HepG2 (cell line): ENCODE measurements around the gene BCL2L2. TPM values are rescaled to one million over a fixed set of nuclear protein-coding genes. Genes with fewer than 3 reads are reported as not detected.

ENCODE experiments used
- FOXP1 ChIP-seq, 2 experiments: fragments of 450-650 bp in 1 of 2; IDR thresholded peaks; 2 replicates each; pipeline ENCODE4 v1.6.1; 2017 to 2018; ENCODE audit warnings: antibody characterized with exemption in 1 of 2
- GZF1 ChIP-seq: sonication (generic); formaldehyde crosslinking; IDR thresholded peaks from 2 replicates; pipeline ENCODE4 v1.5.1; 2020; ENCODE audit warnings: mild to moderate bottlenecking, missing genetic modification reagents
- MXI1 ChIP-seq: IDR thresholded peaks from 3 replicates; pipeline ENCODE4 v1.6.1; 2012; ENCODE audit warnings: low read depth, low read length, inconsistent platforms, borderline replicate concordance
- NFE2L2 ChIP-seq: fragments of 150-350 bp; IDR thresholded peaks from 2 replicates; pipeline ENCODE4 v1.6.1; 2014; ENCODE audit warnings: low read length
- PLRG1 ChIP-seq: fragments of 450-650 bp; conservative IDR thresholded peaks from 2 replicates; pipeline ENCODE4 v1.6.1; 2016
- POGZ ChIP-seq: sonication (generic); formaldehyde crosslinking; IDR thresholded peaks from 2 replicates; pipeline ENCODE4 v1.4.0; 2020; ENCODE audit warnings: mild to moderate bottlenecking, missing genetic modification reagents
- ZBTB21 ChIP-seq: sonication (generic); formaldehyde crosslinking; IDR thresholded peaks from 2 replicates; pipeline ENCODE4 v1.4.0; 2020; ENCODE audit warnings: missing genetic modification reagents
- ZNF160 ChIP-seq: sonication (generic); formaldehyde crosslinking; IDR thresholded peaks from 2 replicates; pipeline ENCODE4 v1.8.0; 2022; ENCODE audit warnings: mild to moderate bottlenecking, inconsistent platforms, missing genetic modification reagents
- ZNF275 ChIP-seq: sonication (generic); formaldehyde crosslinking; IDR thresholded peaks from 2 replicates; pipeline ENCODE4 v1.8.0; 2022; ENCODE audit warnings: missing genetic modification reagents, mild to moderate bottlenecking, inconsistent platforms, borderline replicate concordance
- ZNF574 ChIP-seq: sonication (generic); formaldehyde crosslinking; IDR thresholded peaks from 2 replicates; pipeline ENCODE4 v1.4.0; 2020; ENCODE audit warnings: missing genetic modification reagents
- ZNF878 ChIP-seq: sonication (generic); formaldehyde crosslinking; IDR thresholded peaks from 2 replicates; pipeline ENCODE4 v1.8.1; 2023; ENCODE audit warnings: mild to moderate bottlenecking, missing genetic modification reagents, moderate library complexity
- polyA plus RNA-seq, 8 experiments: library from polyadenylated mRNA; depleted of rRNA in 3 of 8; stranded (reverse) in 7 of 8; unstranded in 1 of 8; fragments of >200 nt; fragmentation: Illumina TruSeq in 4 of 8; extraction: Trizol in 4 of 8; gene quantifications; 2 replicates each; pipeline versions ENCODE4 v1.2.1 to v1.2.3, GENCODE V29; 2011 to 2016; ENCODE audit warnings: low read depth in 4 of 8, missing spikeins in 1 of 8, mixed read lengths in 1 of 8; ENCODE audit not compliant: insufficient read depth in 1 of 8
- total RNA-seq, 5 experiments: library from RNA; depleted of rRNA; stranded (reverse); fragments of >200 nt; fragmentation: Illumina TruSeq; extraction: Trizol; gene quantifications; 2 replicates each; pipeline ENCODE4 v1.2.3, GENCODE V29; 2016; ENCODE audit warnings: low read depth in 1 of 5
- TF ChIP-seq, protein P1 (sequence below): sonication (generic); formaldehyde crosslinking; IDR thresholded peaks from 2 replicates; pipeline ENCODE4 v1.4.0; 2020; ENCODE audit warnings: missing genetic modification reagents
- TF ChIP-seq, protein P2 (sequence below): sonication (generic); formaldehyde crosslinking; IDR thresholded peaks from 2 replicates; pipeline ENCODE4 v1.4.0; 2020; ENCODE audit warnings: mild to moderate bottlenecking, missing genetic modification reagents
- TF ChIP-seq, protein P3 (sequence below): sonication (generic); formaldehyde crosslinking; IDR thresholded peaks from 2 replicates; pipeline ENCODE4 v1.4.0; 2020; ENCODE audit warnings: mild to moderate bottlenecking, missing genetic modification reagents, borderline replicate concordance

The BCL2L2 gene
- total and polyA plus RNA-seq, 2 of the 13 experiments (the other 11 are each of a cell fraction or from before 2014, with no cell fraction given) = 28.1 to 49.8 TPM

- TF ChIP-seq, protein P1, sequence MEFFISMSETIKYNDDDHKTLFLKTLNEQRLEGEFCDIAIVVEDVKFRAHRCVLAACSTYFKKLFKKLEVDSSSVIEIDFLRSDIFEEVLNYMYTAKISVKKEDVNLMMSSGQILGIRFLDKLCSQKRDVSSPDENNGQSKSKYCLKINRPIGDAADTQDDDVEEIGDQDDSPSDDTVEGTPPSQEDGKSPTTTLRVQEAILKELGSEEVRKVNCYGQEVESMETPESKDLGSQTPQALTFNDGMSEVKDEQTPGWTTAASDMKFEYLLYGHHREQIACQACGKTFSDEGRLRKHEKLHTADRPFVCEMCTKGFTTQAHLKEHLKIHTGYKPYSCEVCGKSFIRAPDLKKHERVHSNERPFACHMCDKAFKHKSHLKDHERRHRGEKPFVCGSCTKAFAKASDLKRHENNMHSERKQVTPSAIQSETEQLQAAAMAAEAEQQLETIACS (CRISPR knock-in tag) = no peak
- TF ChIP-seq ZNF878 (CRISPR knock-in tag) = no peak
- no peak for TF ChIP-seq PLRG1
- TF ChIP-seq ZNF160 (CRISPR knock-in tag) = no peak
- no peak for TF ChIP-seq ZNF574 (CRISPR knock-in tag)
- no peak for TF ChIP-seq FOXP1 (IDR thresholded peaks at IDR 0.05)
- no peak for TF ChIP-seq FOXP1 (CRISPR knock-in tag; IDR thresholded peaks at IDR 0.05)
- TF ChIP-seq ZNF275 (CRISPR knock-in tag) = no peak
- no peak for TF ChIP-seq POGZ (CRISPR knock-in tag)
- TF ChIP-seq, protein P2, sequence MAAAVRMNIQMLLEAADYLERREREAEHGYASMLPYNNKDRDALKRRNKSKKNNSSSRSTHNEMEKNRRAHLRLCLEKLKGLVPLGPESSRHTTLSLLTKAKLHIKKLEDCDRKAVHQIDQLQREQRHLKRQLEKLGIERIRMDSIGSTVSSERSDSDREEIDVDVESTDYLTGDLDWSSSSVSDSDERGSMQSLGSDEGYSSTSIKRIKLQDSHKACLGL (CRISPR knock-in tag) = 0 out of 2 replicates have a peak, but pooled peaks have one; percentile 24
- no peak for TF ChIP-seq GZF1 (CRISPR knock-in tag)
- no peak for TF ChIP-seq ZBTB21 (CRISPR knock-in tag)
- TF ChIP-seq NFE2L2 = no peak
- TF ChIP-seq, protein P3, sequence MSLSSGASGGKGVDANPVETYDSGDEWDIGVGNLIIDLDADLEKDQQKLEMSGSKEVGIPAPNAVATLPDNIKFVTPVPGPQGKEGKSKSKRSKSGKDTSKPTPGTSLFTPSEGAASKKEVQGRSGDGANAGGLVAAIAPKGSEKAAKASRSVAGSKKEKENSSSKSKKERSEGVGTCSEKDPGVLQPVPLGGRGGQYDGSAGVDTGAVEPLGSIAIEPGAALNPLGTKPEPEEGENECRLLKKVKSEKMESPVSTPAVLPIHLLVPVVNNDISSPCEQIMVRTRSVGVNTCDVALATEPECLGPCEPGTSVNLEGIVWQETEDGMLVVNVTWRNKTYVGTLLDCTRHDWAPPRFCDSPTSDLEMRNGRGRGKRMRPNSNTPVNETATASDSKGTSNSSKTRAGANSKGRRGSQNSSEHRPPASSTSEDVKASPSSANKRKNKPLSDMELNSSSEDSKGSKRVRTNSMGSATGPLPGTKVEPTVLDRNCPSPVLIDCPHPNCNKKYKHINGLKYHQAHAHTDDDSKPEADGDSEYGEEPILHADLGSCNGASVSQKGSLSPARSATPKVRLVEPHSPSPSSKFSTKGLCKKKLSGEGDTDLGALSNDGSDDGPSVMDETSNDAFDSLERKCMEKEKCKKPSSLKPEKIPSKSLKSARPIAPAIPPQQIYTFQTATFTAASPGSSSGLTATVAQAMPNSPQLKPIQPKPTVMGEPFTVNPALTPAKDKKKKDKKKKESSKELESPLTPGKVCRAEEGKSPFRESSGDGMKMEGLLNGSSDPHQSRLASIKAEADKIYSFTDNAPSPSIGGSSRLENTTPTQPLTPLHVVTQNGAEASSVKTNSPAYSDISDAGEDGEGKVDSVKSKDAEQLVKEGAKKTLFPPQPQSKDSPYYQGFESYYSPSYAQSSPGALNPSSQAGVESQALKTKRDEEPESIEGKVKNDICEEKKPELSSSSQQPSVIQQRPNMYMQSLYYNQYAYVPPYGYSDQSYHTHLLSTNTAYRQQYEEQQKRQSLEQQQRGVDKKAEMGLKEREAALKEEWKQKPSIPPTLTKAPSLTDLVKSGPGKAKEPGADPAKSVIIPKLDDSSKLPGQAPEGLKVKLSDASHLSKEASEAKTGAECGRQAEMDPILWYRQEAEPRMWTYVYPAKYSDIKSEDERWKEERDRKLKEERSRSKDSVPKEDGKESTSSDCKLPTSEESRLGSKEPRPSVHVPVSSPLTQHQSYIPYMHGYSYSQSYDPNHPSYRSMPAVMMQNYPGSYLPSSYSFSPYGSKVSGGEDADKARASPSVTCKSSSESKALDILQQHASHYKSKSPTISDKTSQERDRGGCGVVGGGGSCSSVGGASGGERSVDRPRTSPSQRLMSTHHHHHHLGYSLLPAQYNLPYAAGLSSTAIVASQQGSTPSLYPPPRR (CRISPR knock-in tag) = no peak
- TF ChIP-seq MXI1 = no peak
Measured at GRCh38 chr14:23349156-23349845, 42.7 kb downstream of the BCL2L2 start (continued).
